ENCODE data around the gene TAF1B.

GRCh38 chr2:9806656-9807055 lies 36.6 kb upstream of the TAF1B start:
- TF ChIP-seq, protein P1, sequence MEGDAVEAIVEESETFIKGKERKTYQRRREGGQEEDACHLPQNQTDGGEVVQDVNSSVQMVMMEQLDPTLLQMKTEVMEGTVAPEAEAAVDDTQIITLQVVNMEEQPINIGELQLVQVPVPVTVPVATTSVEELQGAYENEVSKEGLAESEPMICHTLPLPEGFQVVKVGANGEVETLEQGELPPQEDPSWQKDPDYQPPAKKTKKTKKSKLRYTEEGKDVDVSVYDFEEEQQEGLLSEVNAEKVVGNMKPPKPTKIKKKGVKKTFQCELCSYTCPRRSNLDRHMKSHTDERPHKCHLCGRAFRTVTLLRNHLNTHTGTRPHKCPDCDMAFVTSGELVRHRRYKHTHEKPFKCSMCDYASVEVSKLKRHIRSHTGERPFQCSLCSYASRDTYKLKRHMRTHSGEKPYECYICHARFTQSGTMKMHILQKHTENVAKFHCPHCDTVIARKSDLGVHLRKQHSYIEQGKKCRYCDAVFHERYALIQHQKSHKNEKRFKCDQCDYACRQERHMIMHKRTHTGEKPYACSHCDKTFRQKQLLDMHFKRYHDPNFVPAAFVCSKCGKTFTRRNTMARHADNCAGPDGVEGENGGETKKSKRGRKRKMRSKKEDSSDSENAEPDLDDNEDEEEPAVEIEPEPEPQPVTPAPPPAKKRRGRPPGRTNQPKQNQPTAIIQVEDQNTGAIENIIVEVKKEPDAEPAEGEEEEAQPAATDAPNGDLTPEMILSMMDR (IDR thresholded peaks at IDR 0.05): no peak
- TF ChIP-seq POLR2AphosphoS5 (IDR thresholded peaks at IDR 0.05; ENCODE audit: low read depth, low read length): no peak
- no peak for TF ChIP-seq REST (IDR thresholded peaks at IDR 0.05; ENCODE audit: insufficient read depth in 1 of 2, low read depth in 2 of 2, low read length in 1 of 2)
